Kidney (tissue), 14 donors: ENCODE data around the gene KRTAP5-4. TPM values are rescaled to one million over a fixed set of nuclear protein-coding genes. Genes with fewer than 3 reads are reported as not detected.
"Not testable (repeated sequence)": the region's sequence is repeated elsewhere in the genome, so short reads cannot be mapped to it uniquely, and the experiment has no call there.

Experiments
- DNase-seq, 5 donors: peaks; one replicate each; pipeline ENCODE4 v3.0.0-alpha.2; 2013 to 2020
- FAIRE-seq: peaks from 2 replicates; lab custom pipeline; 2012; peaks lifted over from hg19 to GRCh38; lab: Jason Lieb, UNC
- H3K27ac ChIP-seq, 2 donors: one replicate each; pipeline ENCODE4 v1.7.0; 2013; ENCODE audit warnings: low read depth in 2 of 2, low read length in 2 of 2, inconsistent platforms in 1 of 2
- H3K27me3 ChIP-seq: one replicate; pipeline ENCODE4 v1.7.1; 2013; ENCODE audit warnings: low read length, inconsistent platforms; ENCODE audit not compliant: control insufficient read depth, insufficient read depth
- H3K36me3 ChIP-seq, 3 donors: one replicate each; pipeline versions ENCODE4 v1.7.0 to v1.7.1; 2013; ENCODE audit warnings: low read length in 3 of 3, control low read depth in 1 of 3, inconsistent platforms in 1 of 3; ENCODE audit not compliant: insufficient read depth in 3 of 3, control insufficient read depth in 2 of 3
- H3K4me1 ChIP-seq, 3 donors: one replicate each; pipeline versions ENCODE4 v1.7.0 to v1.7.1; 2013; ENCODE audit warnings: low read length in 3 of 3, inconsistent platforms in 1 of 3, low read depth in 1 of 3; ENCODE audit not compliant: control insufficient read depth in 2 of 3, insufficient read depth in 2 of 3
- H3K4me3 ChIP-seq, 3 donors: one replicate each; pipeline versions ENCODE4 v1.7.0 to v1.8.1; 2013; ENCODE audit warnings: low read length in 3 of 3, control low read depth in 1 of 3, inconsistent platforms in 1 of 3
- H3K9ac ChIP-seq, 3 donors: one replicate each; pipeline versions ENCODE4 v1.7.0 to v1.7.1; 2013; ENCODE audit warnings: low read length in 3 of 3, control low read depth in 1 of 3, inconsistent platforms in 1 of 3
- H3K9me3 ChIP-seq, 3 donors: one replicate each; pipeline versions ENCODE4 v1.7.0 to v1.7.1; 2013; ENCODE audit warnings: low read length in 3 of 3, control low read depth in 1 of 3, inconsistent platforms in 1 of 3; ENCODE audit not compliant: control insufficient read depth in 2 of 3, insufficient read depth in 1 of 3
- intact Hi-C: fragments of 100-400 bp; cut with DNase I; formaldehyde crosslinking; loops from one replicate; pipeline ENCODE4 v1.11.1; 2022
- polyA plus RNA-seq: library from polyadenylated mRNA; stranded (reverse); fragments of 350-450 nt; fragmentation: Illumina TruSeq; extraction: RNeasy Lipid Tissue Mini Kit (QIAGEN cat#74804); gene quantifications from one replicate; pipeline ENCODE4 v1.2.3, GENCODE V29; 2014; ENCODE audit warnings: low read depth, low replicate concordance; ENCODE audit not compliant: insufficient read depth
- total RNA-seq: library from RNA; stranded (reverse); fragmentation: NEBNext Ultra II Directional; extraction: Animal tissue kit (Norgen Biotek cat#: 25700); gene quantifications from one replicate; pipeline ENCODE4 v1.2.1, GENCODE V29; 2021
- TF ChIP-seq, protein P1 (sequence below): IDR thresholded peaks from 3 replicates; pipeline ENCODE4 v1.5.1; 2012; ENCODE audit warnings: mild to moderate bottlenecking, moderate library complexity, borderline replicate concordance; ENCODE audit not compliant: insufficient read depth; ENCODE audit errors: extremely low read depth
- donor health status: control.
- donor health status: control.
- donor health status: control.
- donor health status: control.
- donor health status: control.
- donor health status: DM: yes; HTN: yes; CAD: no.
- donor health status: Normal renal cell carcinoma (clear cell type).

Gene KRTAP5-4
- total and polyA plus RNA-seq, 2 donors from 2014 or later, result not detected

- no peaks in the 10 kb centered on the region for H3K27me3 ChIP-seq
- no peaks in the 10 kb centered on the region for H3K36me3 ChIP-seq
- intact Hi-C loops, result loop anchor here (10.0 kb wide), 1 partner anchor 505 kb away; no protein-coding TSS in a partner anchor
- DNase-seq, result peak in 1 of 5 donors; percentile 60
- H3K27ac ChIP-seq, result no peak overlapping the region
- TF ChIP-seq, protein P1, sequence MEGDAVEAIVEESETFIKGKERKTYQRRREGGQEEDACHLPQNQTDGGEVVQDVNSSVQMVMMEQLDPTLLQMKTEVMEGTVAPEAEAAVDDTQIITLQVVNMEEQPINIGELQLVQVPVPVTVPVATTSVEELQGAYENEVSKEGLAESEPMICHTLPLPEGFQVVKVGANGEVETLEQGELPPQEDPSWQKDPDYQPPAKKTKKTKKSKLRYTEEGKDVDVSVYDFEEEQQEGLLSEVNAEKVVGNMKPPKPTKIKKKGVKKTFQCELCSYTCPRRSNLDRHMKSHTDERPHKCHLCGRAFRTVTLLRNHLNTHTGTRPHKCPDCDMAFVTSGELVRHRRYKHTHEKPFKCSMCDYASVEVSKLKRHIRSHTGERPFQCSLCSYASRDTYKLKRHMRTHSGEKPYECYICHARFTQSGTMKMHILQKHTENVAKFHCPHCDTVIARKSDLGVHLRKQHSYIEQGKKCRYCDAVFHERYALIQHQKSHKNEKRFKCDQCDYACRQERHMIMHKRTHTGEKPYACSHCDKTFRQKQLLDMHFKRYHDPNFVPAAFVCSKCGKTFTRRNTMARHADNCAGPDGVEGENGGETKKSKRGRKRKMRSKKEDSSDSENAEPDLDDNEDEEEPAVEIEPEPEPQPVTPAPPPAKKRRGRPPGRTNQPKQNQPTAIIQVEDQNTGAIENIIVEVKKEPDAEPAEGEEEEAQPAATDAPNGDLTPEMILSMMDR, result no peak
- H3K9me3 ChIP-seq, result no peaks in the 10 kb centered on the region
- H3K4me1 ChIP-seq, result peaks cover 0 to 10% (median 0%) of the 10 kb centered on the region in 3 donors
- FAIRE-seq, result no peak
- no peak overlapping the region for H3K4me3 ChIP-seq
- no peak overlapping the region for H3K9ac ChIP-seq
Measured at GRCh38 chr11:1650034-1650917, 28.3 kb upstream of the KRTAP5-4 start.

DNA sequence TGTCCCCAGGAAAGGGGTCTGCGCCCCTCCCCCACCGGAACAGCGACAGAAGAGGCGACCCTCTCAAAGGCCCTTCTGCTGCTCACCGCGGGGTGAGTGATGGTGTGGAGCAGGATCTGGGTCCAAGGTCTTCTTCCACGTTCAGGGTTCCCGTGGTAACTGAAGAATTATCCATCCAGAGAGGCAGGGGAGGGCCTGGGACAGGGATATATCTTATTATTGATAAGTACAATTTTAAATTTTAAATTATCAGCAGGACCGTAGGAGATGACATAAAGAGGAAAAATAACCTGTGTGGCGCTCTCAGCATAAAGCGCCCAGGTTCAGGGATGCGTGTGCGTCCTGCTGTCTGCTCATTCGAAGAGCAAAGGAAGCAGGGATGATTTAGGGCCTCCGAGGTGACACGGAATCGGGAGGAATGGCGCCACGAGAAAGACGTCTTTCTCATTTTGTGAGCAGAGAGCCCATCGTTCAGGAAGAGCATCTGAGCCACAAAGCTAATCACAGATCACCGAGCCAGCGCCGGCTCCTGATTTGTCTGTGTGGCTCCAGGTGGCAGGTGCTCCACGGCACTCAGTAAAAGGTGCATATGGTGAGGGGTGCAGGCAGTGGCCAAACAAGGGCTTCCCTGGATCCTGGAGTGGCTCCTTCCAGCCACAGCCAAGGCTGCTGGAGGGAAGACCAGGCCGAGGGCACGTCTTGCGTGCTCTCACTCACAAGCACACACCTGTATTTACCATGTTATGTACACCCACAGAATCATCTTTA, 26.9 kb upstream of the KRTAP5-4 start:
- intact Hi-C loops, result no loop called here
- H3K27me3 ChIP-seq, result no peaks in the 10 kb centered on the region
- DNase-seq (peak in 1 of 5 donors; percentile 35), FAIRE-seq (no peak)
- H3K27ac ChIP-seq, result no peak overlapping the region
- H3K36me3 ChIP-seq, result no peaks in the 10 kb centered on the region
- no peak overlapping the region for H3K9ac ChIP-seq
- H3K4me1 ChIP-seq, result peaks cover 0 to 6% (median 0%) of the 10 kb centered on the region in 3 donors
- H3K9me3 ChIP-seq, result no peaks in the 10 kb centered on the region
- no peak overlapping the region for H3K4me3 ChIP-seq
- TF ChIP-seq, protein P1, result no peak

- Histone ChIP-seq H3K36me3 (no peaks in the 10 kb centered on the region), H3K9me3 (no peaks in the 10 kb centered on the region), H3K9ac (no peak overlapping the region), H3K27me3 (no peaks in the 10 kb centered on the region), H3K4me1 (peaks cover 0 to 4% (median 0%) of the 10 kb centered on the region in 3 donors), H3K27ac (no peak overlapping the region), H3K4me3 (no peak overlapping the region)
- TF ChIP-seq, protein P1, result no peak
- no peak for FAIRE-seq
- intact Hi-C loops, result no loop called here
- DNase-seq, result peak in 1 of 5 donors; percentile 59
Measured at GRCh38 chr11:1647901-1648652, 26.1 kb upstream of the KRTAP5-4 start.

DNA sequence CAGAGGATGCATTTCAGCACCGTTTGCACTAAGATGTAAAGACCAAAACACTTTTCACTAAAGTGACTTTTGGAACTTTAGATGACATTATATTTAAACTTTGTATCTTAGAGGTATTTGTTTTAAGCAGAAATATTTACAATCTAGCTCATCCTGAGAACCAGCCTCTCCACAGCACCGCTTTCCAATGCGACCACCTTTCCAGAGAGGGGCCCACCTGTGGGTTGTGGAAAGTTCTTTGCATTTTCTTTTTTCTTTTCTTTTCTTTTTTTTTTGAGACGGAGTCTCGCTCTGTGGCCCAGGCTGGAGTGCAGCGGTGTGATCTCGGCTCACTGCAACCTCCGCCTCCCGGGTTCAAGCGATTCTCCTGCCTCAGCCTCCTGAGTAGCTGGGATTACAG, 24.6 kb upstream of the KRTAP5-4 start:
- not testable (repeated sequence) for FAIRE-seq

More for the DNA sequence above, 24.6 kb upstream of the KRTAP5-4 start:
- intact Hi-C loops, H3K27ac ChIP-seq, H3K4me1 ChIP-seq, DNase-seq, H3K9me3 ChIP-seq, H3K4me3 ChIP-seq, H3K36me3 ChIP-seq, H3K9ac ChIP-seq, H3K27me3 ChIP-seq: not testable (repeated sequence)
